K562 (cell line): Measurements from ENCODE around the gene TKTL1. TPM values are rescaled to one million over a fixed set of nuclear protein-coding genes. Genes with fewer than 3 reads are reported as not detected.

Experiments
- JUN ChIP-seq, 2 experiments: sonication (generic) in 1 of 2; formaldehyde crosslinking in 1 of 2; IDR thresholded peaks; 2 replicates each; pipeline versions ENCODE4 v1.6.1 to v1.8.0; 2012 to 2022; ENCODE audit warnings: borderline replicate concordance in 2 of 2, mild to moderate bottlenecking in 2 of 2, improper control_type of control experiment in 1 of 2, low read depth in 1 of 2, low read length in 1 of 2, missing genetic modification reagents in 1 of 2
- ZC3H11A ChIP-seq: IDR thresholded peaks from 2 replicates; pipeline ENCODE4 v1.6.1; 2012; ENCODE audit warnings: low read depth, low read length, improper control_type of control experiment
- ZNF586 ChIP-seq: fragments of 450-650 bp; formaldehyde crosslinking; conservative IDR thresholded peaks from 2 replicates; pipeline ENCODE4 v1.4.0; 2020; ENCODE audit warnings: mild to moderate bottlenecking, moderate library complexity
- polyA plus RNA-seq, 8 experiments: library from polyadenylated mRNA; depleted of rRNA in 4 of 8; stranded (reverse) in 5 of 8; unstranded in 3 of 8; fragments of >200 nt; fragmentation: Nextera tagmentation in 2 of 8; fragmentation: Illumina TruSeq in 1 of 8; extraction: Ambion mirVana in 2 of 8; extraction: Trizol in 1 of 8; gene quantifications; 2 replicates each; pipeline versions ENCODE4 v1.2.1 to v1.2.3, GENCODE V29; 2011 to 2014; ENCODE audit warnings: inconsistent platforms in 1 of 8, missing spikeins in 1 of 8
- total RNA-seq, 7 experiments: library from RNA; depleted of rRNA in 6 of 7; stranded (reverse); fragments of >200 nt in 6 of 7; fragmentation: Illumina TruSeq in 2 of 7; extraction: Trizol in 2 of 7; gene quantifications; 2 replicates each; pipeline versions ENCODE4 v1.2.1 to v1.2.3, GENCODE V29; 2011 to 2021; ENCODE audit warnings: low replicate concordance in 1 of 7
- TF ChIP-seq, protein P1 (sequence below), 2 experiments: fragments of 450-650 bp; IDR thresholded peaks; 2 replicates each; pipeline ENCODE4 v1.6.1; 2016; ENCODE audit warnings: mild to moderate bottlenecking in 2 of 2, borderline replicate concordance in 1 of 2, low read depth in 1 of 2, moderate library complexity in 1 of 2
- TF ChIP-seq, protein P2 (sequence below): fragments of 450-650 bp; IDR thresholded peaks from 2 replicates; pipeline ENCODE4 v1.6.1; 2014; ENCODE audit warnings: low read depth, mild to moderate bottlenecking, moderate library complexity, borderline replicate concordance

Gene TKTL1
- total and polyA plus RNA-seq, 9 of the 15 experiments (the other 6 are each of a cell fraction or from before 2014, with no cell fraction given): 0.18 to 0.71 (median 0.38) TPM

DNA sequence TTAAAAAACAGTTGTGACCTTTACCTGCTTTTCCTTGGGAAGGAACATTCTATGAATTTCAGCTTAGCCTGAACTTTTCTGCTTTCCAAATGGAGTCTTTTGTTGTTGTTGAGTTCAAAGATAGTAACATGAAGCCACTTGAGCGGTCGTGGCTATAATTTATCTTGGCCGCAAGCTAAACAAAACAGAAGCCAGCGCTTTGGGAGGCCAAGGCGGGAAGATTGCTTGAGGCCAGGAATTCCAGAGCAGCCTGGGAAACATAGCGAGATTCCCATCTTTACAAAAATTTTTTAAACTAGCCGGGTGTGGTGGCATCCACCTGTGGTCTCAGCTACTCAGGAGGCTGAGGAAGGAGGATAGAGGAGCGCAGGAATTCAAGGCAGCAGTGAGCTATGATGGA, 29.9 kb downstream of the TKTL1 start (continued):
- TF ChIP-seq, protein P1, sequence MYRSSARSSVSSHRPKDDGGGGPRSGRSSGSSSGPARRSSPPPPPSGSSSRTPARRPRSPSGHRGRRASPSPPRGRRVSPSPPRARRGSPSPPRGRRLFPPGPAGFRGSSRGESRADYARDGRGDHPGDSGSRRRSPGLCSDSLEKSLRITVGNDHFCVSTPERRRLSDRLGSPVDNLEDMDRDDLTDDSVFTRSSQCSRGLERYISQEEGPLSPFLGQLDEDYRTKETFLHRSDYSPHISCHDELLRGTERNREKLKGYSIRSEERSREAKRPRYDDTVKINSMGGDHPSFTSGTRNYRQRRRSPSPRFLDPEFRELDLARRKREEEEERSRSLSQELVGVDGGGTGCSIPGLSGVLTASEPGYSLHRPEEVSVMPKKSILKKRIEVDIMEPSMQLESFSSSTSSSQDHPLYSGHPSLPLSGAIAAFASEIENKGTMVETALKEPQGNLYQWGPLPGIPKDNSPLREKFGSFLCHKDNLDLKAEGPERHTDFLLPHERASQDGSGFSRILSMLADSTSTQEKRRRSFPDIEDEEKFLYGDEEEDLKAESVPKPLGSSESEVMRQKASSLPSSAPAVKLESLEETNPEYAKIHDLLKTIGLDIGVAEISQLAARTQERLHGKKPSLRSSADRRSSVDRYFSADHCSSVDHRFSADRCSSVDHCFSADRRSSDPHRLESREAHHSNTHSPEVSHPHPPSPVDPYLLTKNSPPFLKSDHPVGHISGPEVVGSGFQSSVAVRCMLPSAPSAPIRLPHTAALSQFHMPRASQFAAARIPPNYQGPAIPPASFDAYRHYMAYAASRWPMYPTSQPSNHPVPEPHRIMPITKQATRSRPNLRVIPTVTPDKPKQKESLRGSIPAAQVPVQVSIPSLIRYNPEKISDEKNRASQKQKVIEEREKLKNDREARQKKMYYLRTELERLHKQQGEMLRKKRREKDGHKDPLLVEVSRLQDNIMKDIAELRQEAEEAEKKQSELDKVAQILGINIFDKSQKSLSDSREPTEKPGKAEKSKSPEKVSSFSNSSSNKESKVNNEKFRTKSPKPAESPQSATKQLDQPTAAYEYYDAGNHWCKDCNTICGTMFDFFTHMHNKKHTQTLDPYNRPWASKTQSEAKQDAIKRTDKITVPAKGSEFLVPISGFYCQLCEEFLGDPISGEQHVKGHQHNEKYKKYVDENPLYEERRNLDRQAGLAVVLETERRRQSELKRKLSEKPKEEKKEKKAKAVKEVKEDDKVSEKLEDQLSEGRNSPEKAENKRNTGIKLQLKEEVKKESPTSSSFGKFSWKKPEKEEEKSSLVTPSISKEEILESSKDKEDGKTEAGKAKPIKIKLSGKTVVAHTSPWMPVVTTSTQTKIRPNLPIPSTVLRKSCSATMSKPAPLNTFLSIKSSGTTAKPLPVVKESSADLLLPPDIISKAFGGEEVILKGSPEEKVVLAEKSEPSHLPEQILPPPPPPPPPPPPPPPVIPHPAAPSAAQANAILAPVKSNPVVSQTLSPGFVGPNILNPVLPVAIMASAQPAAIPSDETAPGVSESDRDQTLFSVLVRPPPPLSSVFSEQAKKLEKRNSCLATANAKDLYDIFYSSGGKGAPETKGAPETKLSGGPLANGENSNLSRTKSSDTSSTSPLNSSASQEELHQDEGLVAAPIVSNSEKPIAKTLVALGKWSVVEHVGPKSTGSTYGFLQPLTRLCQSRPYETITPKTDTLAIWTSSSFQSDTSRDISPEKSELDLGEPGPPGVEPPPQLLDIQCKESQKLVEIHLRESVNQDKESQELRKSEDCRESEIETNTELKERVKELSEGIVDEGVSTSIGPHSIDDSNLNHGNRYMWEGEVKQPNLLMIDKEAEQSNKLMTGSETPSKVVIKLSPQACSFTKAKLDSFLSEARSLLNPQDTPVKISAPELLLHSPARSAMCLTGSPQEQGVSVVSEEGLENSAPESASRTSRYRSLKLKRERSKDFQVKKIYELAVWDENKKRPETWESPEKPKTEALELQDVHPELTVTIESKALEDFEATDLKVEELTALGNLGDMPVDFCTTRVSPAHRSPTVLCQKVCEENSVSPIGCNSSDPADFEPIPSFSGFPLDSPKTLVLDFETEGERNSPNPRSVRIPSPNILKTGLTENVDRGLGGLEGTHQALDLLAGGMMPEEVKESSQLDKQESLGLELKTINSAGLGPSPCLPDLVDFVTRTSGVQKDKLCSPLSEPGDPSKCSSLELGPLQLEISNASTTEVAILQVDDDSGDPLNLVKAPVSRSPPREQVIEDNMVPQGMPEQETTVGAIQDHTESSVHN (IDR thresholded peaks at IDR 0.05; ENCODE audit: borderline replicate concordance in 1 of 2, low read depth in 1 of 2): no peak
- TF ChIP-seq, protein P2, sequence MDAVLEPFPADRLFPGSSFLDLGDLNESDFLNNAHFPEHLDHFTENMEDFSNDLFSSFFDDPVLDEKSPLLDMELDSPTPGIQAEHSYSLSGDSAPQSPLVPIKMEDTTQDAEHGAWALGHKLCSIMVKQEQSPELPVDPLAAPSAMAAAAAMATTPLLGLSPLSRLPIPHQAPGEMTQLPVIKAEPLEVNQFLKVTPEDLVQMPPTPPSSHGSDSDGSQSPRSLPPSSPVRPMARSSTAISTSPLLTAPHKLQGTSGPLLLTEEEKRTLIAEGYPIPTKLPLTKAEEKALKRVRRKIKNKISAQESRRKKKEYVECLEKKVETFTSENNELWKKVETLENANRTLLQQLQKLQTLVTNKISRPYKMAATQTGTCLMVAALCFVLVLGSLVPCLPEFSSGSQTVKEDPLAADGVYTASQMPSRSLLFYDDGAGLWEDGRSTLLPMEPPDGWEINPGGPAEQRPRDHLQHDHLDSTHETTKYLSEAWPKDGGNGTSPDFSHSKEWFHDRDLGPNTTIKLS: no peak
- TF ChIP-seq JUN (IDR thresholded peaks at IDR 0.05; ENCODE audit: borderline replicate concordance, low read depth, low read length): no peak
- no peak for TF ChIP-seq JUN (CRISPR knock-in tag; IDR thresholded peaks at IDR 0.05; ENCODE audit: borderline replicate concordance)
- TF ChIP-seq ZNF586 (CRISPR knock-in tag): no peak
- TF ChIP-seq ZC3H11A: no peak
- TF ChIP-seq, all 486 proteins: peak for 0
